Measurements from ENCODE around the gene PDE11A. TPM values are rescaled to one million over a fixed set of nuclear protein-coding genes. Genes with fewer than 3 reads are reported as not detected.

The PDE11A gene
- total RNA-seq, 1 experiment from 2014 or later: 0.61 TPM

DNA sequence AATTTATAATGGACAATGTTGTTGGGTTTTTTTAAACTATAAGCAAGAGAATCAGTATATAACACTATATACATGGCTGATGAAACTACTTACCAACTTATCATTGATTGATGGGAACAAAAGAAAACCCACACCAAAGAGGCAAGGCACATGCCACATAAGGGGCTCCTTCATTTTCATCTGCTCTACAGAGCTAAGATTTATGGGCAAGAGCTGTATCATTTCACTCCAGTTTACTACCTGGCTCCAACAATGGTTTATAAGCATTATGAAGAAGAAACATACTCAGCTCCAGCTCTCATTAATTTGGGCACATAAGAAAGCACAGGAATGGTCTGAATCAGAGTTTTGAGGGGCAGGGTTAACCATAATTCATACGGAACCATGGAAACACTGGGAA, 396.8 kb downstream of the PDE11A start:
- Histone ChIP-seq H3K9ac (ENCODE audit: low read length) (no peak overlapping the region), H3K27me3 (ENCODE audit: insufficient read depth, low read length) (peaks cover 12% of the 10 kb centered on the region), H3K4me1 (ENCODE audit: control insufficient read depth in 1 of 2, insufficient read depth in 2 of 2, low read length in 2 of 2) (no peaks in the 10 kb centered on the region), H3K9me3 (ENCODE audit: control insufficient read depth in 1 of 2, insufficient read depth in 1 of 2, low read depth in 1 of 2, low read length in 2 of 2) (no peaks in the 10 kb centered on the region), H3K36me3 (ENCODE audit: control insufficient read depth in 1 of 2, insufficient read depth in 2 of 2, low read length in 2 of 2) (no peaks in the 10 kb centered on the region), H3K4me3 (replicated peaks in 1 of 2; ENCODE audit: low read depth in 1 of 2, low read length in 2 of 2) (no peak overlapping the region), H2AFZ (ENCODE audit: low read depth, low read length, poor library complexity, severe bottlenecking) (no peak overlapping the region), H3K79me2 (ENCODE audit: insufficient read depth, low read length) (no peaks in the 10 kb centered on the region), H4K20me1 (ENCODE audit: insufficient read depth) (no peaks in the 10 kb centered on the region), H3K4me2 (ENCODE audit: low read length) (no peak overlapping the region), H3K27ac (ENCODE audit: low read depth, low read length) (no peak overlapping the region), H3K9me2 (ENCODE audit: insufficient read depth) (no peaks in the 10 kb centered on the region)
- CTCF ChIA-PET: no interaction called here
- POLR2A ChIA-PET: no interaction called here
- no peak for ATAC-seq
- TF ChIP-seq ATF3 (IDR thresholded peaks at IDR 0.05) (no peak), ZNF274 (IDR thresholded peaks at IDR 0.05; ENCODE audit: low read depth, low read length) (no peak), ZFX (IDR thresholded peaks at IDR 0.05) (no peak), EZH2phosphoT487 (IDR thresholded peaks at IDR 0.05; ENCODE audit: borderline replicate concordance) (no peak), SIN3A (IDR thresholded peaks at IDR 0.05; ENCODE audit: low read depth) (no peak), SP1 (IDR thresholded peaks at IDR 0.05; ENCODE audit: low read depth) (no peak), POLR2A (IDR thresholded peaks at IDR 0.05; ENCODE audit: borderline replicate concordance, extremely low read depth, insufficient read depth, insufficient read length) (no peak), CBX3 (IDR thresholded peaks at IDR 0.05; ENCODE audit: low read depth) (no peak), POLR2AphosphoS5 (IDR thresholded peaks at IDR 0.05; ENCODE audit: low read depth, low read length) (no peak), FOSL1 (IDR thresholded peaks at IDR 0.05; ENCODE audit: low read depth) (no peak), SRF (IDR thresholded peaks at IDR 0.05; ENCODE audit: low read depth) (no peak), YY1 (IDR thresholded peaks at IDR 0.05; ENCODE audit: extremely low read depth, insufficient replicate concordance, low read depth, low read length) (no peak), TCF7L2 (IDR thresholded peaks at IDR 0.05; ENCODE audit: borderline replicate concordance, extremely low read depth, insufficient read depth, insufficient read length) (no peak), EZH2 (IDR thresholded peaks at IDR 0.05) (no peak)
- TF ChIP-seq, protein P1, sequence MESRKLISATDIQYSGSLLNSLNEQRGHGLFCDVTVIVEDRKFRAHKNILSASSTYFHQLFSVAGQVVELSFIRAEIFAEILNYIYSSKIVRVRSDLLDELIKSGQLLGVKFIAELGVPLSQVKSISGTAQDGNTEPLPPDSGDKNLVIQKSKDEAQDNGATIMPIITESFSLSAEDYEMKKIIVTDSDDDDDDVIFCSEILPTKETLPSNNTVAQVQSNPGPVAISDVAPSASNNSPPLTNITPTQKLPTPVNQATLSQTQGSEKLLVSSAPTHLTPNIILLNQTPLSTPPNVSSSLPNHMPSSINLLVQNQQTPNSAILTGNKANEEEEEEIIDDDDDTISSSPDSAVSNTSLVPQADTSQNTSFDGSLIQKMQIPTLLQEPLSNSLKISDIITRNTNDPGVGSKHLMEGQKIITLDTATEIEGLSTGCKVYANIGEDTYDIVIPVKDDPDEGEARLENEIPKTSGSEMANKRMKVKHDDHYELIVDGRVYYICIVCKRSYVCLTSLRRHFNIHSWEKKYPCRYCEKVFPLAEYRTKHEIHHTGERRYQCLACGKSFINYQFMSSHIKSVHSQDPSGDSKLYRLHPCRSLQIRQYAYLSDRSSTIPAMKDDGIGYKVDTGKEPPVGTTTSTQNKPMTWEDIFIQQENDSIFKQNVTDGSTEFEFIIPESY (IDR thresholded peaks at IDR 0.05; ENCODE audit: extremely low read depth, insufficient replicate concordance, low read length): no peak
- TF ChIP-seq, protein P2, sequence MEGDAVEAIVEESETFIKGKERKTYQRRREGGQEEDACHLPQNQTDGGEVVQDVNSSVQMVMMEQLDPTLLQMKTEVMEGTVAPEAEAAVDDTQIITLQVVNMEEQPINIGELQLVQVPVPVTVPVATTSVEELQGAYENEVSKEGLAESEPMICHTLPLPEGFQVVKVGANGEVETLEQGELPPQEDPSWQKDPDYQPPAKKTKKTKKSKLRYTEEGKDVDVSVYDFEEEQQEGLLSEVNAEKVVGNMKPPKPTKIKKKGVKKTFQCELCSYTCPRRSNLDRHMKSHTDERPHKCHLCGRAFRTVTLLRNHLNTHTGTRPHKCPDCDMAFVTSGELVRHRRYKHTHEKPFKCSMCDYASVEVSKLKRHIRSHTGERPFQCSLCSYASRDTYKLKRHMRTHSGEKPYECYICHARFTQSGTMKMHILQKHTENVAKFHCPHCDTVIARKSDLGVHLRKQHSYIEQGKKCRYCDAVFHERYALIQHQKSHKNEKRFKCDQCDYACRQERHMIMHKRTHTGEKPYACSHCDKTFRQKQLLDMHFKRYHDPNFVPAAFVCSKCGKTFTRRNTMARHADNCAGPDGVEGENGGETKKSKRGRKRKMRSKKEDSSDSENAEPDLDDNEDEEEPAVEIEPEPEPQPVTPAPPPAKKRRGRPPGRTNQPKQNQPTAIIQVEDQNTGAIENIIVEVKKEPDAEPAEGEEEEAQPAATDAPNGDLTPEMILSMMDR (IDR thresholded peaks at IDR 0.05 in 2 of 3, conservative IDR thresholded peaks at IDR 0.05 in 1 of 3; ENCODE audit: borderline replicate concordance in 1 of 3, insufficient read depth in 1 of 3, low read depth in 2 of 3, low read length in 2 of 3): no peak
- DNase-seq (ENCODE audit: low read depth, low spot score): no peak
- RAD21 ChIA-PET (ENCODE audit: low non-redundant PET in 1 of 2, low total read pairs in 2 of 2, uncharacterized antibody in 2 of 2, unreplicated experiment in 2 of 2): no interaction called here
- BruUV-seq (replicated peaks): no TSS peak
- intact Hi-C loops (cut with micrococcal nuclease): no loop called here
